Activated CD8-positive, alpha-beta T cell treated with anti-CD3 and anti-CD28 coated beads, Interleukin-2, amount 10 ng/mL, durations not matched to agents 7 days and 5 days (primary cell): Measurements from ENCODE around the gene C5. TPM values are rescaled to one million over a fixed set of nuclear protein-coding genes. Genes with fewer than 3 reads are reported as not detected.

Experiments used
- ATAC-seq: fragments of 150-1000 bp; cut with Tn5 transposase; one replicate; pipeline ENCODE4 v1.10.0; 2021; ENCODE audit warnings: moderate library complexity
- CTCF ChIA-PET: fragments of 350-600 bp; sonication (Branson Sonifier 250); formaldehyde crosslinking; loops from one replicate; lab custom pipeline; 2021; ENCODE audit warnings: antibody characterized with exemption; lab: Charles Lee
- POLR2A ChIA-PET: fragments of 350-600 bp; sonication (Branson Sonifier 250); formaldehyde crosslinking; loops from one replicate; lab custom pipeline; 2021; ENCODE audit warnings: antibody characterized with exemption; lab: Charles Lee
- DNase-seq: peaks from one replicate; pipeline ENCODE4 v3.0.0-alpha.2; 2020
- H3K27ac Mint-ChIP-seq: one replicate; pipeline ENCODE4 v1.8.0; 2021; ENCODE audit warnings: mild to moderate bottlenecking, mixed read lengths
- H3K27me3 Mint-ChIP-seq: one replicate; pipeline ENCODE4 v1.8.0; 2021; ENCODE audit warnings: low read depth, mixed read lengths
- H3K36me3 Mint-ChIP-seq: one replicate; pipeline ENCODE4 v1.8.0; 2021; ENCODE audit warnings: low read depth, mixed read lengths
- H3K4me1 Mint-ChIP-seq: one replicate; pipeline ENCODE4 v1.8.0; 2021; ENCODE audit warnings: low read depth, mixed read lengths
- H3K4me3 Mint-ChIP-seq: one replicate; pipeline ENCODE4 v1.8.0; 2021; ENCODE audit warnings: mild to moderate bottlenecking, mixed read lengths
- H3K9me3 Mint-ChIP-seq: one replicate; pipeline ENCODE4 v1.8.0; 2022; ENCODE audit warnings: mixed read lengths; ENCODE audit not compliant: insufficient read depth
- total RNA-seq, 2 experiments: library from RNA; stranded (reverse); gene quantifications; one replicate each; pipeline ENCODE4 v1.2.3, GENCODE V29; 2021

The C5 gene
- total RNA-seq, 2 experiments from 2014 or later: 1.3 to 2.3 TPM

DNA sequence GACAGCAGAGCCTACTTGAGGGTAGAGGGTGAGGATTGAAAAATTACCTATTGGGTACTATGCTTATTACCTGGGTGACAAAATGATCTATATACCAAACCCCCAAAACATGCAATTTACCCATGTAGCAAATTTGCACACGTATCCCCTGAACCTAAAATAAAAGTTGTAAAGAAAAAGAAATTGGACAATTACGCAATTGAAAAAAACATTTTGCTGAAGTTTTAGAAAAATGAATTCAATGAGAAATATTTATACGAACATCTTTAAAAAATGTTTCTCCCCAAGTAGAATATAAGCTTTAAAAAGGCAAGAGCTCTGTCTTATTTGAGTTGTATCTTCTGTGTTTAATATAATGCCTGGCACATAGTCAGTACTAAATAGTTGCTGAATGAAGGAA is 93.2 kb downstream of the C5 start:
- Mint-ChIP-seq H3K27ac (no peak overlapping the region), H3K4me3 (no peak overlapping the region), H3K27me3 (peaks cover 2% of the 10 kb centered on the region), H3K4me1 (no peaks in the 10 kb centered on the region), H3K9me3 (no peaks in the 10 kb centered on the region), H3K36me3 (no peaks in the 10 kb centered on the region)
- no peak for DNase-seq
- no peak for ATAC-seq
- ChIA-PET CTCF (interaction anchor here (1.4 to 2.0 kb wide), 3 partner anchors 8 to 25 kb away, joined by 3 to 5 read pairs (median 4); no protein-coding TSS in a partner anchor), POLR2A (no interaction called here)

DNA sequence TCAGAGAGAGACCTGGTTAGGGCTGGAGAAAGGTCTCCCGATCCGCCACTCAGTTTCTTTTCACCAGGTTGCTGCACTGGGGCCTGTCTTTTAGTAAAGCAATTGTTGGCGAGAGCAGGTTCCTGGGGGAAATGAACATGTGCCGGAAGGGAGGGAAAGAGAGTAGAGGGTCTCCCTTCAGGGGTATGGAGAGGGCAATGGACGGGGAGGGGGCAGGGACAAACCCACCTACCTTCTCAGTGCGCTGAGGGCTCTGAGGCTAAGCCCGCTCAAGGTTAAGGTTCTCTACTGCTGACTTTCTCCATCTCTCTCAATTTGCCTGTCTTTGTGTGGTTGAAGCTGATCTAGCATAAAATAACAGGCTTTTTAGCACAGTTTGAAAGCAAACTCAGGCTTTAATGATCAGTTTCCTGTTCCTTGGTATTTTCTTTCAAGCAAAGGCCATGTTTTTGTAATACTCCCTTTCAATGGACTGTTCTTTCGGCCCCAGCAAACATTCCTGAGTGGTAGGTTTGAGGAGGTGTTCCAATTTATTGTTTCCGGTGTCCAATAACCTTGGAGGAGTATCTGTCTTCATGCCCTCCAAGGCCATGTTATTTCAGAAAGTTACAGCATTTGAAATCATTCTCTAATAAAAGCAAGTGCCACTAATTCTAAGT is 98.0 kb downstream of the C5 start:
- peaks cover under 1% of the 10 kb centered on the region for H3K27me3 Mint-ChIP-seq
- no peaks in the 10 kb centered on the region for H3K9me3 Mint-ChIP-seq
- CTCF ChIA-PET: interaction anchor here (1.1 to 3.2 kb wide), 4 partner anchors 9 to 29 kb away, joined by 4 to 14 read pairs (median 10); no protein-coding TSS in a partner anchor
- H3K4me3 Mint-ChIP-seq: no peak overlapping the region
- no peak overlapping the region for H3K27ac Mint-ChIP-seq
- POLR2A ChIA-PET: interaction anchor here (0.7 kb wide), 1 partner anchor 132 kb away, joined by 3 read pairs; no protein-coding TSS in a partner anchor
- no peaks in the 10 kb centered on the region for H3K36me3 Mint-ChIP-seq
- ATAC-seq: no peak
- no peak for DNase-seq
- no peaks in the 10 kb centered on the region for H3K4me1 Mint-ChIP-seq

DNA sequence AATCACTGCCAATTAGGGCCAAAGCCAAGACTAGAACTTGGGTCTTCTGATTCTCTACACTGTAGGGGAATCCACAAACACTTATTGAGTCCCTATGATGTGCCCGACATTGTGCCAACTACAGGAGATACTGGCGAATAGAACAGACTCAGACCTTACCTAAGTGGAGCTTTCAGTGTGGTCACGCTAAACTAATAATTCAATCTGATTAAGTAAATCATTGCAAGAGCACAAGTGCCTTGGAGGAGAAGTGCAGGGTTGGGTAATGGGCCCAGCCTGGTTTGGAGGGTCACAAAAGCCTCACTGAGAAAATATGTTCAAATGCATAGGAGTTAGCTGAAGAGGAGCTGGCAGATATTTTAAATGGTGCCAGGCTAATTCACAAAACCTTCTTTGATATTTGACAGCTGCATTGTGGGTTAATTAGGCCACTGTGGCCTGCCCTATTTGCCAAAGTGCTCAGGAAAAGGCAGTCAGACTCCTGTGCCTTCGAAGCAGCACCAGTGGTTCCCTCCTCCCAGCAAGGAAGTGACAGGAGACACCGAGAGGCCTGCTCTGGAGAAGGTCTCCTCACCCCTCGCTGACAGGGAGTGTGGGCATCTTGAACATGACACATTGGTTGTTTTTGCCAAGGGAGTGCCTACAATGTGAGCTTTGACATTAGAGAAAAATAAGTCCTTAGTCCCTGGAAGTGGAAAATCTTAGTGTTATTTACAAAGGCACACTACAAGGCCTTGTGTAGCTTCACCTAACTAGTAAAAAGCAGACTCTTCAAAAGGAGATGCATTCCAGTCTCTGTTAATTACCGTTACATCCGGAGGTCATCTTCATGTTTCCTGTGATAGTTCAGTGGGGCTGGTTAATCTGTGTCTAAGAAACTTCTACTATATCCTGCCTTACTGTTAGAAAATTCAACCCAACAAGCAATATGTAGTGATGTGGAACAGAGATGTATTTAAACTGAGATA is 99.4 kb downstream of the C5 start:
- Mint-ChIP-seq H3K36me3 (no peaks in the 10 kb centered on the region), H3K27me3 (no peaks in the 10 kb centered on the region), H3K27ac (no peak overlapping the region), H3K4me3 (no peak overlapping the region), H3K9me3 (no peaks in the 10 kb centered on the region), H3K4me1 (no peaks in the 10 kb centered on the region)
- POLR2A ChIA-PET: interaction anchor here (1.0 kb wide), 1 partner anchor 59 kb away, joined by 3 read pairs; no protein-coding TSS in a partner anchor
- ATAC-seq (no peak), DNase-seq (no peak)
- CTCF ChIA-PET: interaction anchor here (1.3 to 3.2 kb wide), 2 partner anchors 14 to 82 kb away, joined by 3 to 14 read pairs; no protein-coding TSS in a partner anchor

DNA sequence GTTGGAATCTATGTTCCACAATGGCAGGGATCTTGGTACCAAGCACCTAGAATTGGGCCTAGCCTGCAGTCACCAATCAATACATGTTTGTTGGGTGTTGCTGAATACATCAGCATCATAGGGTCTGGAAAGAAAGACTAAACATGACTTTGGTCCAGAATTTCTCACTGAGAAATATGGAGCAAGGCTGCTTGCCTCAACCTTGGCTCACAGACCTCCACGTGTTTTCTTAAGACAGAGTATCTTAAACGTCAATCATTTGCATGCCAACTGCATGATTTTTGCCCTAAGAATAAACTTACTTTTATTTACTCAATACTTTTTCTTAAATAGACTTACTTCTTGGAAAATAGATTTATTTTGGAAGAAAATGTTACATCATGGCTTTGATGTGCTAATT is 100.8 kb downstream of the C5 start:
- Mint-ChIP-seq H3K4me1 (no peaks in the 10 kb centered on the region), H3K36me3 (no peaks in the 10 kb centered on the region), H3K27ac (no peak overlapping the region), H3K4me3 (no peak overlapping the region), H3K9me3 (no peaks in the 10 kb centered on the region), H3K27me3 (no peaks in the 10 kb centered on the region)
- POLR2A ChIA-PET: no interaction called here
- no peak for ATAC-seq
- CTCF ChIA-PET: interaction anchor here (3.2 kb wide), 1 partner anchor 12 kb away, joined by 14 read pairs; no protein-coding TSS in a partner anchor
- DNase-seq: no peak

DNA sequence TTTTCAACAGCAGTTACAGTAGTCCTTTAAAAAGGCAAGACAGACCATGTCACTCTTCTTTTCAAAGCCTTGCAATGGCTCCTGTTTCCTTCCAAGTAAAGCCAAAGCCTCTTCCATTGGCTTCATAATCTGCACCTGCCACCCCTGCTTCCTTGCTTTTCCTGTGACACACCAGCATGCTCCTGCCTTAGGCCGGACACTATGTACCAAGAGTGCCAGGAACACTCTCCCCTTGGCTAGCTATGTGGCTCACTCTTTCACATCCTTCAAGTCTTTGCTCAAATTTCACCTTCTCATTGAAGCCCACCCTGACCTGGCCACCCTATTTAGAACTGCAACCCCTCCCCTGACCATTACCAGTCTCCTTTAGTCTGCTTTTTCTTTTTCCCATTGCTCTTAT is 101.3 kb downstream of the C5 start:
- no peaks in the 10 kb centered on the region for H3K4me1 Mint-ChIP-seq
- ATAC-seq: no peak

DNA sequence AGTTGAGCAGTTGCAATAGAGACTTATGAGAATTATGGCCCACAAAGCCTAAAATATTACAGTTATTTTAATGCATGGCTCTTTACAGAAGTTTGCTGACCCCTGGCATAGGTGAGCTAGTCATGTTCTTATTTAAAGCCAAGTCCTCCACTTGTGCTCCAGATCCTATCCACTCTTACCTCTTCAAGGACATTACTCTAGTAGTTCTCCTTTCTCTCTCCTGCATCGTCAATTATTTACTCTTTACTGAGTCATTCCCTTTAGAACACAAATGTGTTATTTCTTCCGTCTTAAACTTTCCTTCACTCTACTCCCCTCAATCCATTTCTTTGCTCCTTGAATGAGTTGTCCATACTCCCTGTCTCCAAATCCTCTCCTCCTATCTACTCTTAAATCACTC is 102.9 kb downstream of the C5 start:
- no peak overlapping the region for H3K27ac Mint-ChIP-seq
- ATAC-seq (no peak), DNase-seq (no peak)
- H3K4me1 Mint-ChIP-seq: no peaks in the 10 kb centered on the region
- ChIA-PET POLR2A (interaction anchor here (1.3 kb wide), 1 partner anchor 16 kb away, joined by 3 read pairs; no protein-coding TSS in a partner anchor), CTCF (interaction anchor here (1.3 to 1.9 kb wide), 2 partner anchors 10 to 35 kb away, joined by 3 to 7 read pairs; no protein-coding TSS in a partner anchor)
- H3K27me3 Mint-ChIP-seq: no peaks in the 10 kb centered on the region
- no peaks in the 10 kb centered on the region for H3K36me3 Mint-ChIP-seq
- H3K4me3 Mint-ChIP-seq: no peak overlapping the region
- H3K9me3 Mint-ChIP-seq: no peaks in the 10 kb centered on the region

More for the DNA sequence above, 101.3 kb downstream of the C5 start:
- DNase-seq: no peak
- H3K9me3 Mint-ChIP-seq: no peaks in the 10 kb centered on the region
- H3K27ac Mint-ChIP-seq: no peak overlapping the region
- H3K36me3 Mint-ChIP-seq: no peaks in the 10 kb centered on the region
- no peak overlapping the region for H3K4me3 Mint-ChIP-seq
- no peaks in the 10 kb centered on the region for H3K27me3 Mint-ChIP-seq
- ChIA-PET POLR2A (no interaction called here), CTCF (no interaction called here)

DNA sequence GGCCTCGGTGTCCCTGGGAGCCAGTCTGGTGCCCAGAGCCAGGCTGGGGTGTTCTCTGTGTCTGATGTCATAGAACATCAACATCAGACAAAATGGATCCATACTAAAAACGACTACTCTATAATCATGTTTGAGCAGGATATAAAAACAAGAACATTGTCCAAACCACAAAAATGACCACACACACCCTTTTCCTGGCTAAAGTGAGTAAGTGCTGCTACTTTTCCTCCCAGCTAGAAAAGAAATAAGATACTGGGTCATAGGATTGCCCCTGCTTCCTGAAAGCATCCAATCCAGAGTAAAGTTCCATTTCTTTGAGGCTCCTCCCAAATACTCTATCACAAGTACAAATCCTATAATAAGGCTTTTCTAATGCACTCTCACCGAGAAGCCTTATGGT is 103.8 kb downstream of the C5 start:
- ChIA-PET POLR2A (interaction anchor here (1.3 kb wide), 1 partner anchor 15 kb away, joined by 3 read pairs; no protein-coding TSS in a partner anchor), CTCF (interaction anchor here (1.3 to 1.9 kb wide), 2 partner anchors 9 to 36 kb away, joined by 3 to 7 read pairs; no protein-coding TSS in a partner anchor)
- H3K4me3 Mint-ChIP-seq: no peak overlapping the region
- H3K27ac Mint-ChIP-seq: no peak overlapping the region
- no peaks in the 10 kb centered on the region for H3K36me3 Mint-ChIP-seq
- H3K4me1 Mint-ChIP-seq: no peaks in the 10 kb centered on the region
- peaks cover 2% of the 10 kb centered on the region for H3K27me3 Mint-ChIP-seq
- no peaks in the 10 kb centered on the region for H3K9me3 Mint-ChIP-seq
- ATAC-seq (no peak), DNase-seq (no peak)

DNA sequence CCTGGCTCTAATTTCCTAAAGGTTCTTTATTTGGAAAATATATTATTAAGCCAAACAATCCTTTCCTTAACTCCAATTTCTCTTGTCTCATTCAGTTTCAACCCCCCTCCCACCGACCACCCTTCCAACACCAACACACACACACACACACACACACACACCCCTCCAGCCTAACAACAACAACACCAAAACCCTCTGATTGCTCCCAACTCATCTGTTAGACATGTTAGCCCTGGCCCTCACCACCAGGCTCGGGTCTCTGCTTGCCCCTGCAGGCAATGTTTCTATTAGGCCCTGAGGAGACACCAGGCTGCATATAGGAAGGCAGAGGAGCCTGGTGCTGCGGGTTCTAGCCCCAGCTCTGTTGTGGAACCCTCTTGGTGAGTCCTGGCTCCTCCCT is 105.1 kb downstream of the C5 start:
- Mint-ChIP-seq H3K27ac (no peak overlapping the region), H3K27me3 (peaks cover 8% of the 10 kb centered on the region), H3K36me3 (no peaks in the 10 kb centered on the region), H3K9me3 (no peaks in the 10 kb centered on the region), H3K4me3 (no peak overlapping the region), H3K4me1 (no peaks in the 10 kb centered on the region)
- ChIA-PET POLR2A (no interaction called here), CTCF (no interaction called here)
- no peak for ATAC-seq
- no peak for DNase-seq

DNA sequence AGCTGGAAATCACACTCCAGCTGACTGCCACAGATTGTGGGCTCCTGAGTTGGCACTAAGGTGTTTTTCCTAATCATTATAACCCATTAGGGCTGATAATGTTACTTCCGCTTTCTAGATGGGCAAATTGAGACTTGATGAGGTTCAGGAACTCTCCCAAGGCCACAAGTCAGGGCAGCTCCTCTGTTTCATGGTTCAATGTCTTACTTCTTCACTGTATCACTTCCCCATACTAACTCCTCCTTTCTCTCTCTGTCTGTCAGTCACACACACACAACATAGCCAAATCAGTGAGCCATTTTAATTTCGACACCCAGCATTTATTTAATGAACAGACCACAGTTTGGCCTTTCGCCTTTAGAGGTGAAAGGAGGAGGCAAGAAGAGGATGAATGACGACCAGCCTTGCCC is 105.6 kb downstream of the C5 start:
- ChIA-PET CTCF (no interaction called here), POLR2A (no interaction called here)
- Mint-ChIP-seq H3K27me3 (peaks cover 8% of the 10 kb centered on the region), H3K9me3 (no peaks in the 10 kb centered on the region), H3K27ac (no peak overlapping the region), H3K4me3 (no peak overlapping the region), H3K4me1 (no peaks in the 10 kb centered on the region), H3K36me3 (no peaks in the 10 kb centered on the region)
- ATAC-seq (no peak), DNase-seq (no peak)

DNA sequence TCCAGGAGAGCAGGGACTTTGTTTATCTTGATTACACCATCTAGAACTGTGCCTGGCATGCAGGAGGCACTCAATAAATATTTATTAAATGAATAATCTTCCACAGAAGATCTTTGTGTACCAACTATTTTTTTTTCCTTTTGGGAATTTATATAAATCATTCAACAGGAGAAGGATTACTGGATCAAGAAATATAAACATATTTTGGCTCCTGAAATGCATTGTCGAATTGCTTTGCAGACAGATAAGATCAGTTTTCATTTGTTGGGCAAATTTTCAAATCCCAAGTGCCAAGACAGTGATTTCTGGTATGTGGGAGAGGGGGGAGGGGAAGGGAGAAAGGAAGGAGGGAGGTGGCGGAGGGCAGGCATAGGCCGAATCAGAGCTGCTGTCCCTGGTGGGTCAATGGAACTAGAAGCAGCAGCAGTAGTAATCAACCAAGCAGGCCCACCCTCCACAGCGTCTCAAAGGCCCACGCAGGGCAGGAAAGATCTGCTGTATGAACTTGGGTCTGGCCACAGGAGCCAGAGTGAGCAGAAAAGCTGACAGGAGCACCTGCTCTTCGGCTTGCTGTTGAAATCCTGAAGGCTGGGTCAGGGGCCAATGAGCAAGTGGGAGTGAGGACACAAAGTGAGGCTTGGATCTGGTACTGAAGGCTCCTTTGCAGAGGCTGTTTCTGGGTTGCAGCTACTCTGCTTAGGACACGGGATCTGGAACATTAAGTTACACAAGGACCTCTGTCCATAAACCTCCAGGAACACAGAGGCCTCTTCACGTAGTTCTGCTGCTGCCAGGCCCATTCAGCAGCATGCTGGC is 107.7 kb downstream of the C5 start:
- DNase-seq (no peak), ATAC-seq (no peak)
- H3K9me3 Mint-ChIP-seq: no peaks in the 10 kb centered on the region
- ChIA-PET POLR2A (no interaction called here), CTCF (no interaction called here)
- no peak overlapping the region for H3K27ac Mint-ChIP-seq
- H3K4me1 Mint-ChIP-seq: peaks cover 4% of the 10 kb centered on the region
- peaks cover 8% of the 10 kb centered on the region for H3K27me3 Mint-ChIP-seq
- no peaks in the 10 kb centered on the region for H3K36me3 Mint-ChIP-seq
- H3K4me3 Mint-ChIP-seq: no peak overlapping the region
